ENCODE measurements around the gene P2RX4.

DNA sequence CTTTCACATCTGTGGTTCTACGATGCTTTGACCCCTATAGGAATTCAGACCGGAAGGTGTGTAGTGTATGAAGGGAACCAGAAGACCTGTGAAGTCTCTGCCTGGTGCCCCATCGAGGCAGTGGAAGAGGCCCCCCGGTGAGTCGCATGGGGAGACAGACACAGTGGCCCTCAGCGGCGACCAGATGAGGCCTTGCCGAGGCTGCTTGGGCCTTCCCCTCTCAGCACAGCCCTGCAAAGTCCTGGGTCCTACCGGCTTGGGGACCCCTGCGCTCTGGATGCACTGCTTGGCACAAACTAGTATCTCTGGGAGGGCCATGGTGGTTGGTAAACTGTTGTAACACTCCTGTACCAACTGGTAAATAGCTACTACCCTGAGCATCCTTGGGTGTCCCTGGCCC lies 47.5 kb upstream of the P2RX4 start:
- TF ChIP-seq, protein P1, sequence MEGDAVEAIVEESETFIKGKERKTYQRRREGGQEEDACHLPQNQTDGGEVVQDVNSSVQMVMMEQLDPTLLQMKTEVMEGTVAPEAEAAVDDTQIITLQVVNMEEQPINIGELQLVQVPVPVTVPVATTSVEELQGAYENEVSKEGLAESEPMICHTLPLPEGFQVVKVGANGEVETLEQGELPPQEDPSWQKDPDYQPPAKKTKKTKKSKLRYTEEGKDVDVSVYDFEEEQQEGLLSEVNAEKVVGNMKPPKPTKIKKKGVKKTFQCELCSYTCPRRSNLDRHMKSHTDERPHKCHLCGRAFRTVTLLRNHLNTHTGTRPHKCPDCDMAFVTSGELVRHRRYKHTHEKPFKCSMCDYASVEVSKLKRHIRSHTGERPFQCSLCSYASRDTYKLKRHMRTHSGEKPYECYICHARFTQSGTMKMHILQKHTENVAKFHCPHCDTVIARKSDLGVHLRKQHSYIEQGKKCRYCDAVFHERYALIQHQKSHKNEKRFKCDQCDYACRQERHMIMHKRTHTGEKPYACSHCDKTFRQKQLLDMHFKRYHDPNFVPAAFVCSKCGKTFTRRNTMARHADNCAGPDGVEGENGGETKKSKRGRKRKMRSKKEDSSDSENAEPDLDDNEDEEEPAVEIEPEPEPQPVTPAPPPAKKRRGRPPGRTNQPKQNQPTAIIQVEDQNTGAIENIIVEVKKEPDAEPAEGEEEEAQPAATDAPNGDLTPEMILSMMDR (IDR thresholded peaks at IDR 0.05), result no peak
- no peak for TF ChIP-seq POLR2AphosphoS5 (IDR thresholded peaks at IDR 0.05)
